H1 (cell line): Measurements from ENCODE around the gene C1QTNF1. TPM values are rescaled to one million over a fixed set of nuclear protein-coding genes. Genes with fewer than 3 reads are reported as not detected.
"Not testable (repeated sequence)": the region's sequence is repeated elsewhere in the genome, so short reads cannot be mapped to it uniquely, and the experiment has no call there.

Source experiments
- CTCF ChIA-PET: fragments of 300-600 bp; sonication (Branson Sonifier 250); formaldehyde crosslinking; loops from one replicate; lab custom pipeline; 2021; ENCODE audit not compliant: partially characterized antibody; lab: Charles Lee
- POLR2A ChIA-PET: fragments of 300-600 bp; sonication (Branson Sonifier 250); formaldehyde crosslinking; loops from one replicate; lab custom pipeline; 2021; ENCODE audit warnings: inconsistent platforms; ENCODE audit not compliant: partially characterized antibody; lab: Charles Lee
- DNase-seq, 2 experiments: peaks; one replicate each; pipeline versions ENCODE4 v3.0.0 to v3.0.0-alpha.2; 2010 to 2022; ENCODE audit warnings: low spot score in 2 of 2, low read depth in 1 of 2, mixed read lengths in 1 of 2
- FAIRE-seq: peaks from 2 replicates; lab custom pipeline; 2011; peaks lifted over from hg19 to GRCh38; lab: Jason Lieb, UNC
- H2AFZ ChIP-seq: 2 replicates; pipeline ENCODE4 v1.8.1; 2012; ENCODE audit warnings: low read length, inconsistent platforms
- H2AK5ac ChIP-seq: 2 replicates; pipeline ENCODE4 v1.6.1; 2013; ENCODE audit warnings: low read depth, low read length
- H2BK120ac ChIP-seq: replicated peaks from 2 replicates; pipeline ENCODE3; 2013; ENCODE audit warnings: low read depth, low read length, inconsistent platforms
- H2BK12ac ChIP-seq: 2 replicates; pipeline ENCODE4 v1.6.1; 2013; ENCODE audit warnings: low read depth, low read length
- H2BK15ac ChIP-seq: 2 replicates; pipeline ENCODE4 v1.6.1; 2013; ENCODE audit warnings: low read length
- H2BK20ac ChIP-seq: 2 replicates; pipeline ENCODE4 v1.6.1; 2013; ENCODE audit warnings: low read length
- H2BK5ac ChIP-seq: 2 replicates; pipeline ENCODE4 v1.6.1; 2013; ENCODE audit warnings: low read depth, low read length
- H3K14ac ChIP-seq: 2 replicates; pipeline ENCODE4 v1.6.1; 2013; ENCODE audit warnings: inconsistent platforms; ENCODE audit not compliant: insufficient read length
- H3K18ac ChIP-seq: 2 replicates; pipeline ENCODE4 v1.6.1; 2013; ENCODE audit warnings: low read length; ENCODE audit errors: extremely low read depth
- H3K23ac ChIP-seq: 2 replicates; pipeline ENCODE4 v1.6.1; 2013; ENCODE audit warnings: inconsistent platforms; ENCODE audit not compliant: insufficient read length
- H3K23me2 ChIP-seq: 2 replicates; pipeline ENCODE4 v1.6.1; 2013; ENCODE audit warnings: low read depth, low read length
- H3K27ac ChIP-seq: 2 replicates; pipeline ENCODE4 v1.6.1; 2011; ENCODE audit warnings: low read depth, low read length, inconsistent platforms
- H3K27me3 ChIP-seq, 4 experiments: replicated peaks in 1 of 4; 1 replicate in 1 of 4; 2 replicates in 3 of 4; pipeline versions ENCODE4 v1.6.1 to v1.8.1; 2011 to 2013; ENCODE audit warnings: low read length in 3 of 4, mild to moderate bottlenecking in 3 of 4, inconsistent platforms in 2 of 4, mixed read lengths in 2 of 4, moderate library complexity in 1 of 4; ENCODE audit not compliant: control insufficient read depth in 3 of 4, insufficient read depth in 3 of 4; ENCODE audit errors: extremely low read depth in 1 of 4
- H3K36me3 ChIP-seq, 4 experiments: 2 replicates each; pipeline versions ENCODE4 v1.6.1 to v1.8.1; 2011 to 2013; ENCODE audit warnings: mild to moderate bottlenecking in 4 of 4, low read length in 3 of 4, moderate library complexity in 2 of 4, control low read depth in 1 of 4, inconsistent platforms in 1 of 4; ENCODE audit not compliant: insufficient read depth in 4 of 4, control insufficient read depth in 2 of 4
- H3K4ac ChIP-seq: replicated peaks from 2 replicates; pipeline ENCODE3; 2013; ENCODE audit warnings: low read length, low read depth, mixed read lengths, inconsistent platforms; ENCODE audit not compliant: insufficient read length
- H3K4me1 ChIP-seq, 4 experiments: replicated peaks in 1 of 4; 1 replicate in 1 of 4; 2 replicates in 3 of 4; pipeline versions ENCODE4 v1.6.1 to v1.8.1; 2011 to 2013; ENCODE audit warnings: low read length in 3 of 4, inconsistent platforms in 2 of 4, mixed read lengths in 1 of 4; ENCODE audit not compliant: insufficient read depth in 4 of 4, control insufficient read depth in 3 of 4
- H3K4me2 ChIP-seq, 2 experiments: 2 replicates each; pipeline versions ENCODE4 v1.6.1 to v1.8.1; 2011 to 2013; ENCODE audit warnings: low read depth in 2 of 2, low read length in 2 of 2, control low read depth in 1 of 2, inconsistent platforms in 1 of 2, mild to moderate bottlenecking in 1 of 2; ENCODE audit not compliant: insufficient read depth in 1 of 2
- H3K4me3 ChIP-seq, 4 experiments: fragments of 200-600, 300-600 bp in 1 of 4; sonication (generic), shearing (Covaris generic), sonication (Bioruptor Twin) in 1 of 4; 2 replicates each; pipeline versions ENCODE4 v1.5.1 to v1.8.1; 2011 to 2016; ENCODE audit warnings: low read length in 4 of 4, low read depth in 3 of 4, control low read depth in 2 of 4, inconsistent platforms in 2 of 4, mild to moderate bottlenecking in 2 of 4, mixed read lengths in 1 of 4, moderate library complexity in 1 of 4; ENCODE audit not compliant: insufficient read depth in 2 of 4; ENCODE audit errors: extremely low read depth in 1 of 4
- H3K56ac ChIP-seq: replicated peaks from 2 replicates; pipeline ENCODE3; 2013; ENCODE audit warnings: low read depth, mild to moderate bottlenecking, mixed read lengths, low read length, inconsistent platforms; ENCODE audit not compliant: insufficient read length
- H3K79me1 ChIP-seq: 2 replicates; pipeline ENCODE4 v1.6.1; 2013; ENCODE audit warnings: low read depth, low read length, control low read depth
- H3K79me2 ChIP-seq, 2 experiments: 2 replicates each; pipeline versions ENCODE4 v1.6.1 to v1.8.1; 2012 to 2013; ENCODE audit warnings: low read length in 2 of 2, mild to moderate bottlenecking in 2 of 2, inconsistent platforms in 1 of 2; ENCODE audit not compliant: insufficient read depth in 2 of 2, control insufficient read depth in 1 of 2
- H3K9ac ChIP-seq, 4 experiments: replicated peaks in 1 of 4; 1 replicate in 1 of 4; 2 replicates in 3 of 4; pipeline versions ENCODE4 v1.6.1 to v1.8.1; 2011 to 2013; ENCODE audit warnings: low read depth in 3 of 4, low read length in 3 of 4, control low read depth in 2 of 4, mild to moderate bottlenecking in 2 of 4, moderate library complexity in 2 of 4, inconsistent platforms in 1 of 4; ENCODE audit errors: extremely low read depth in 1 of 4
- H3K9me3 ChIP-seq, 2 experiments: 2 replicates each; pipeline versions ENCODE4 v1.6.1 to v1.8.1; 2012 to 2013; ENCODE audit warnings: mild to moderate bottlenecking in 2 of 2, moderate library complexity in 2 of 2, control low read depth in 1 of 2, inconsistent platforms in 1 of 2, low read depth in 1 of 2, low read length in 1 of 2, mixed read lengths in 1 of 2; ENCODE audit not compliant: insufficient read depth in 2 of 2
- H4K20me1 ChIP-seq, 2 experiments: replicated peaks in 1 of 2; 2 replicates each; pipeline versions ENCODE3 to v1.8.1; 2011 to 2013; ENCODE audit warnings: inconsistent platforms in 2 of 2, low read length in 2 of 2, mild to moderate bottlenecking in 1 of 2; ENCODE audit not compliant: insufficient read depth in 2 of 2, control insufficient read depth in 1 of 2
- H4K5ac ChIP-seq: 2 replicates; pipeline ENCODE4 v1.6.1; 2013; ENCODE audit warnings: low read length, low read depth, mixed read lengths, inconsistent platforms; ENCODE audit not compliant: insufficient read length
- H4K8ac ChIP-seq: 2 replicates; pipeline ENCODE4 v1.8.0; 2013; ENCODE audit warnings: mild to moderate bottlenecking, moderate library complexity, low read length, inconsistent platforms; ENCODE audit not compliant: insufficient read depth; ENCODE audit errors: extremely low read depth
- H4K91ac ChIP-seq: replicated peaks from 2 replicates; pipeline ENCODE3; 2013; ENCODE audit warnings: low read length, mixed read lengths, inconsistent platforms; ENCODE audit not compliant: insufficient read length
- whole genome bisulfite sequencing, 2 experiments: shearing (Covaris generic) in 1 of 2; methylation state at CpG; one replicate each; pipeline versions ENCODE4 v1.1.6 to v1.1.7; 2013 to 2015; ENCODE audit warnings: low lambda C conversion rate in 2 of 2, mixed read lengths in 2 of 2, inconsistent platforms in 1 of 2, low coverage in 1 of 2, missing lambda C conversion rate in 1 of 2; ENCODE audit not compliant: insufficient replicate concordance in 2 of 2, insufficient coverage in 1 of 2, insufficient read length in 1 of 2; ENCODE audit errors: extremely low coverage in 1 of 2, missing lambda C conversion rate in 1 of 2; 5-methylcytosine and 5-hydroxymethylcytosine counted together
- polyA plus RNA-seq, 7 experiments: library from polyadenylated mRNA; depleted of rRNA in 3 of 7; stranded (reverse) in 5 of 7; unstranded in 2 of 7; fragments of >200 nt in 5 of 7; fragments of 200-250 nt in 2 of 7; gene quantifications; 1 replicate in 5 of 7; 2 replicates in 1 of 7; 4 replicates in 1 of 7; pipeline versions ENCODE4 v1.2.1 to v1.2.3, GENCODE V29; 2011 to 2013; ENCODE audit warnings: missing spikeins in 2 of 7, mixed read lengths in 2 of 7
- total RNA-seq: library from RNA; stranded (reverse); fragmentation: NEBNext Ultra II Directional; extraction: Animal tissue kit (Norgen Biotek cat#: 25700); gene quantifications from 2 replicates; pipeline ENCODE4 v1.2.1, GENCODE V29; 2021
- TF ChIP-seq, protein P1 (sequence below): IDR thresholded peaks from 2 replicates; pipeline ENCODE4 v1.6.1; 2012; ENCODE audit warnings: low read length, inconsistent platforms

Gene C1QTNF1
- total and polyA plus RNA-seq, 2 of the 8 experiments (the other 6 are each of a cell fraction or from before 2014, with no cell fraction given) = 1.5 to 2.5 TPM

DNA sequence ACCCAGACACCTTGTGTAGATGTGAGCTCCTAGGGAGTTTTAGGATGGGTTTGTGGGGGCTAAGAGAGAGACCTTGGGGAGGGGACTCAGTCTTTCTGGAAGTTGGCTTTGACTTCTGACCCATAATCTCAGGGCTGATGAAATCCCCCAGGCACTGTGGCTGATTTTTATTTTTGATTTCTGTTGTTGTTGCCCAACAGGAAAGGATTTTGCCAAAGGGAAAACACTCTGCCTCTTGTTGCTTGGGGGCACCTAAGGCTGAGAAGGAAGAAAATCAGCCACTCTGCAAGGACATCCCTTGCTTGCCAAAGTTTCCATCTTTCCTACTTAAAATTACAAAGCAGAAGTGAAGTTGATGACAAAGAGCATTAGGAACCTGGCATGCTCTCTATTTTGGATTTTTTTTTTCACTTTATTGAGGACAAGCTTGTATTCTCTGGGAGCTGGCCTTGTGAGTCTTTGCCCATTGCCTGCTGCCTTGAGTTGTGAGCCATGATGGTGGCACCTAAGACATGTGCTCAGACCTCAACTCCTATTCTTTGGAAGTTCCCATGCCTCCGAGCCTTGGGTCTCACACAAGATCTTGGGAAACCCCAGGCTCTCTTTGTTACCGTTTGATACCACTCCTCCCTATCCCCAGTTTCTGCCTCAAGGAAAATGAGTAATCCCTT is 3.2 kb upstream of the C1QTNF1 start (continued):
- TF ChIP-seq, protein P1, sequence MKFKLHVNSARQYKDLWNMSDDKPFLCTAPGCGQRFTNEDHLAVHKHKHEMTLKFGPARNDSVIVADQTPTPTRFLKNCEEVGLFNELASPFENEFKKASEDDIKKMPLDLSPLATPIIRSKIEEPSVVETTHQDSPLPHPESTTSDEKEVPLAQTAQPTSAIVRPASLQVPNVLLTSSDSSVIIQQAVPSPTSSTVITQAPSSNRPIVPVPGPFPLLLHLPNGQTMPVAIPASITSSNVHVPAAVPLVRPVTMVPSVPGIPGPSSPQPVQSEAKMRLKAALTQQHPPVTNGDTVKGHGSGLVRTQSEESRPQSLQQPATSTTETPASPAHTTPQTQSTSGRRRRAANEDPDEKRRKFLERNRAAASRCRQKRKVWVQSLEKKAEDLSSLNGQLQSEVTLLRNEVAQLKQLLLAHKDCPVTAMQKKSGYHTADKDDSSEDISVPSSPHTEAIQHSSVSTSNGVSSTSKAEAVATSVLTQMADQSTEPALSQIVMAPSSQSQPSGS = no peak

GRCh38 chr17:79021929-79022328 is 2.0 kb upstream of the C1QTNF1 start:
- WGBS, 2 experiments = 72% methylated on average over 2 of the region's 2 CpGs; no CpG with 5 or more reads in 1 of the 2 experiments
- CTCF ChIA-PET = interaction anchor here (0.8 to 8.0 kb wide), 11 partner anchors 11 to 103 kb away, joined by 3 to 56 read pairs (median 4); partner anchors contain the start of genes CANT1 and LGALS3BP
- not testable (repeated sequence) for DNase-seq

More at GRCh38 chr17:79021929-79022328, 2.0 kb upstream of the C1QTNF1 start:
- H2AK5ac ChIP-seq, H3K4ac ChIP-seq, H2BK120ac ChIP-seq, H3K56ac ChIP-seq, H4K5ac ChIP-seq, POLR2A ChIA-PET, H3K36me3 ChIP-seq, H2BK20ac ChIP-seq, H2BK12ac ChIP-seq, H4K20me1 ChIP-seq, H2BK5ac ChIP-seq, H3K23ac ChIP-seq, H3K9ac ChIP-seq, H4K8ac ChIP-seq, H2AFZ ChIP-seq, H3K4me2 ChIP-seq, H3K27ac ChIP-seq, H3K23me2 ChIP-seq, H3K79me2 ChIP-seq, FAIRE-seq, H3K79me1 ChIP-seq, H3K14ac ChIP-seq, H3K9me3 ChIP-seq, H4K91ac ChIP-seq, H3K4me1 ChIP-seq, H3K4me3 ChIP-seq, H2BK15ac ChIP-seq, H3K18ac ChIP-seq: not testable (repeated sequence)
- H3K27me3 ChIP-seq = peaks cover 18 to 70% (median 57%) of the 10 kb centered on the region in 4 experiments
